ENCODE measurements around the gene CMC2.
A peak's percentile ranks its signal among the peaks of the same experiment; 100 is the strongest.

Gene CMC2

GRCh38 chr16:80976946-80977345 is 29.7 kb downstream of the CMC2 start:
- no peak for DNase-seq

DNA sequence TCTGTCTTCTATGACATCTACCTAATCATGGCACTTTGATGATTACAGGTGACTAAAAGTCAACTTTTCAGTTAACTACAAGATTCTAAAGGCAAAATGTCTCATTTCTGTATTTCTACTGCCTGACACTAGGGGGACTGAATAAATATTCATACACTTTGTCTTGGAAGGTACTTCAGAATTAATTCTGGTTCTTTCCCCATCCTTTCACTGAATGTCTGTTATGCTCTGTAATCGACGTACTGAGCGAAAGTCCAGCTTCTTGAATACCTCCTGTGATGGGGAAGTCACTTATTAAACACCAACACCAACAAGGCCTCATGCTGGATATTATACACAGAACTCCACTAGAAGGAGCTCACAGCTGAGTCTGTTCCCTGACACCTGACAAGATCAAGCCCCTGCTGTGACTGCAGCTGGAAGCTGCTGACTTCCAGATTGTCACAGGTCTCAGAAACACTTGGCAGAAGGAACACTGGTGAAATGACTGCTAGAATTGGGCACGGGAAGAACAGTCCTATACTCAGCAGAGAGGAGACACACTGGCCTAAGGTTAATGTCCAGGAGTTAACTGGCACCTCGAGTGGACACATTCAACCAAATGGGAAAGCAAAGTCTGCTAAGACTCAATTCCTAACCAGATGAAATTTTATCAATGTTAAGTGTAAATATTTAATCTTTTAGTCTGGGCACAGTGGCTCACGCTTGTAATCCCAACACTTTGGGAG is 31.9 kb downstream of the CMC2 start:
- DNase-seq: no peak

DNA sequence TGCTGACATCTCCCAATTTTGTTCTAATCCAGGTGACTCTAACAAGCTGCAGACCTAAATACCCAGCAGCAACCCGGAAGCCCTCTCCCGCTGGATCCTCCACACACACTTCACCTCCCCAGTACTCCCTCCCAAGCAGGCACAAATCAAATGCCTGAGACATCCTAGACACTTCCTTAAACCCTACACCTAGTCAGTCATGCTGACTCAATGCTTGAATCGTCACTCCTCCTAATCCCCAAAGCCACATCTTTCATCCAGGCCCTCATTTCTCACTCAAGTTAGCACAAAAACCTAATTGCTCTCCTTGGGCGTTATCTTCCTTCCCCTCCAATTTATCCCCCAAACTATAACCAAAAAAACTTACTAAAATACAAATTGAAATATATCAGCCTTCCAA is 32.7 kb downstream of the CMC2 start:
- DNase-seq: no peak

GRCh38 chr16:80972611-80973010 is 34.1 kb downstream of the CMC2 start:
- no peak for DNase-seq

DNA sequence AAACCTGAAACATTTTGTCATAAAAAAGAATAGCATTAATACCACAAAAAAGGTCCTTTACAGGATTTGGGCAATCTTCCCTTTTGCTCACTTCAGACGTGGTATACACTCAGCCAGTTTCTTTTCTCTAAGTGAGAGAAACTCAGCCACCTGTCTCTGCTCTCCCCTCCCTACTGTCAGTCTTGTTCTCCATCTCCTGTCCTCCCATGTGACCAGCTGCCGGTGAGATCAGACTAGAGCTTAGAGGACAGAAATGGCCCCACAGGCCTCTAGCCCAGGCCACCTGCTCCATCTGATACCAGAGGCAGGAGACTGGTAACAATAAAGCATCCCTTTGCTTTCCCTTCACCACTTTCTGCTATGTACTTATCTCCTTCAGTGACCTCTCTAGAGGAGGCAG is 34.9 kb downstream of the CMC2 start:
- no peak for DNase-seq

GRCh38 chr16:80969114-80969484 is 37.6 kb downstream of the CMC2 start:
- DNase-seq: no peak

- no peak for DNase-seq
Observed at GRCh38 chr16:80968386-80969113, 38.1 kb downstream of the CMC2 start.

- DNase-seq: no peak
Observed at GRCh38 chr16:80966617-80967016, 40.1 kb downstream of the CMC2 start.

DNA sequence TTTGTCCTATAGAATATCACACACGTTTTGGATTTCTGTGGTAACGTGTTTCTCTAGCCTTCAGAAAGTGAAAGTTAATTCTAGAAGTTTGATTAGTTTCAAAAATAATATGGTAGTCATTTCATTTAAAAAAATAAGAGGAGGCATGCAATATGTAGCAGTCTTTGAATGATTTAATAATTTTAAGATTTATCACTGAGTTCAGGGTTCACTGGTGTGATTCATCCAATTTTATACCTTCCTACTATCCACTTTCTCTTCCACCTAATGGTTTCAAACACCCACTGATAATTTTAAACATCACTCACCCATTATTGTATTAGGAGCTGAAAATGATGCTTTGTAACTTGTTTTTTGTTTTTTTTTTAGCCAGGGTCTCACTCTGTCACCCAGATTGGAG is 42.3 kb downstream of the CMC2 start:
- DNase-seq: no peak

GRCh38 chr16:80962879-80963278 is 43.8 kb downstream of the CMC2 start:
- DNase-seq: no peak

DNA sequence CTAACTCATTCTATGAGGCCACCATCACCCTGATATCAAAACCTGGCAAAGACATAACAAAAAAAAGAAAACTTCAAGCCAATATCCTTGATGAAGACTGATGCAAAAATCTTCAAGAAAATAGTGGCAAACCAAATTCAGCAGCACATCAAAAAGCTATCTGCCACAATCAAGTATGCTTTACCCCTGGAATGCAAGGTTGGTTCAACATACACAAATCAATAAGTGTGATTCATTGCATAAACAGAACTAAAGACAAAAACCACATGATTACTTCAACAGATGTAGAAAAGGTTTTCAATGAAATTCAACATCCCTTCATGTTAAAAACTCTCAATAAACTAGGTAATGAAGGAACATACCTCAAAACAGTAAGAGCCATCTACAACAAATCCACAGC is 48.4 kb downstream of the CMC2 start:
- DNase-seq: no peak

- DNase-seq: no peak
Observed at GRCh38 chr16:80954985-80955384, 51.7 kb downstream of the CMC2 start.

DNA sequence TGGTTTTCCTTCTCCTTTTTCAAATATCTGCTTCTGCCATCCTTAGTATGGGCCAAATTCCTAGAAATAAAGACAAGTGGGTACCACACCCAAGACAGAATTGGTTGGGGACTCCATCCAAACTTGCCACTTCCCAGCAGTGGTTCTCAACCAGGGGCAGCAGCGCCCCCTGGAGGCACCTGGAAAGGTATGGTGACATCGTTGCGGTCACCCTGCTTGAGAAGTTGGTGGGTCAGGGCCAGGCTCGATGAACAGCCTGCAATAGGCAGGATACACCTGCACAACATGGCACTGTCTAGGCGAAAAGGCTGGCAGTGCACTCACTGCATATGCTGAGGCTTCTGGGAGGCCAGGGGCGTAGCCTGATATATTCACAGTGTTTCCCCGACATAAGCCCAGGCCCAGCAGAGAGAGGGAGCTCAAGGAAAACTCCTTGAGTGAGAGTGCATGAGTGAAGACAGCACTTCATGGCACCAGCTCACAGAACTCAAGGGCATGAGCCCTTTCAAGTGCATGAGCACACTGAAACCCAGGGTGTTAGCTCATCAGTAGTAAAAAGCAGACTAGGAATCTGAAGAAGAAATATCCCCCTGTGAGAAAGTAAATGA is 57.7 kb downstream of the CMC2 start:
- peak in 28 of 56 donors; percentile 2 to 81 (median 32) for DNase-seq

DNA sequence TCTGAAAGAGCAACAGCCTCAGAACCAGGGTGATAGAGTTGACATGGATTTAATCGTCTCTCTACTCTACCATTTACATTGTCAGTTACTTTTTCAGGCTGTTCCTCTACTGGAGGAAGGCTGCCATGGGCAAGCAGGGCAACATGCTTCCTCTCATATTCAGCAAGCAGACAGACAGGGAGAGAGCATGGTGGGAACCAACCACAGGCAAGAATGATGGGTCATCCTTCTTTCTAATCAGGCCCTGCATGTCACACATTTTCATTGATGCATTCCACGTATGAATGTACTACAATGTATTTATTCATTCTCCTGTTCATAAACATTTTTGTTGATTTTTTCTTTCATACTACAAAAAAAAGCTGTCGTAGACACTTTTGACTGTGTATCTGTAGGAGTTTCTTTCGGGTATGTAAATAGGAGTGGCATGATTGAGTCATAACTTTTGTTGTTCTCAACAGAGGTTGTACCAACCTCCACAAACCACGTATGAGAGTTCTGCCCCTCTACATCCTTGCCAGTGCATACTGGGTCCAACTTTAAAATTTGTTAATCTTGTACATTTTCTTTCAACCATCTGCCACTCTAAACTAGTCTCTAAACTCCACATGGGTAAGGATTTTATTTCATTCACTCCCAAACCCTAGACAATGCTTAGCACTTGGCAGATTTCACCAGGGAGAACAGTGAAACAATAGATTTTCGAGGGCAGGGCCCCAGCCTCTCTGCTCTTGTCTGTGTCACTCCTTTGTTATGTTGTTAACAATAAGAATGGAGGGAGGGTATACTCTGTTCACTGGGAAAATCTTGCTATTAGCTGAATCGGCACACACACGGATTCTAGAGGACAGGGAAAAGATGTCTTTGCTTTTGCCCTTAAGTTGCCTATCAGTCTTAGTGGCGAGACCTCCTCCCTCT is 58.7 kb downstream of the CMC2 start:
- DNase-seq: peak in 18 of 56 donors; percentile 6 to 65 (median 23)

GRCh38 chr16:80947239-80947638 is 59.4 kb downstream of the CMC2 start:
- no peak for DNase-seq

DNA sequence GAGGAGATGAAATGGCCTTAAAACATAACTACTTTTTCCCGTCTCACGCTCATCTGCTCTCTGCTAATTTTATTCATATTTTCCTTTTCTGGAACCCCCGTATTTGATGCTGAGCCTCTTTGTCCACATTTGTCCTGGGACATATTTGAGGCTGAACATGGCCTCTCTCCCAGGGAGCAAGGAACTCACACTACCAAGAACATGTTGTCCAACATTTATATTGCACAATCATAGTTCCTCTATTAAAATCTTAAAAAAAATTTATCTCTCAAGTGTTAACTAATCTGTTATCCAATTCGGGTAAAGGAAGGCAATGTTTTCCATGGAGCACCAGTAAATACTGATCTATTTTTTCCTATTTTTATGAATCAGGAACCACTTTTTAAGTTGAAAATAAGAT is 60.2 kb downstream of the CMC2 start:
- DNase-seq: no peak

GRCh38 chr16:80940069-80940856 is 66.4 kb downstream of the CMC2 start:
- no peak for DNase-seq

- no peak for DNase-seq
Observed at GRCh38 chr16:80938879-80939260, 67.8 kb downstream of the CMC2 start.

DNA sequence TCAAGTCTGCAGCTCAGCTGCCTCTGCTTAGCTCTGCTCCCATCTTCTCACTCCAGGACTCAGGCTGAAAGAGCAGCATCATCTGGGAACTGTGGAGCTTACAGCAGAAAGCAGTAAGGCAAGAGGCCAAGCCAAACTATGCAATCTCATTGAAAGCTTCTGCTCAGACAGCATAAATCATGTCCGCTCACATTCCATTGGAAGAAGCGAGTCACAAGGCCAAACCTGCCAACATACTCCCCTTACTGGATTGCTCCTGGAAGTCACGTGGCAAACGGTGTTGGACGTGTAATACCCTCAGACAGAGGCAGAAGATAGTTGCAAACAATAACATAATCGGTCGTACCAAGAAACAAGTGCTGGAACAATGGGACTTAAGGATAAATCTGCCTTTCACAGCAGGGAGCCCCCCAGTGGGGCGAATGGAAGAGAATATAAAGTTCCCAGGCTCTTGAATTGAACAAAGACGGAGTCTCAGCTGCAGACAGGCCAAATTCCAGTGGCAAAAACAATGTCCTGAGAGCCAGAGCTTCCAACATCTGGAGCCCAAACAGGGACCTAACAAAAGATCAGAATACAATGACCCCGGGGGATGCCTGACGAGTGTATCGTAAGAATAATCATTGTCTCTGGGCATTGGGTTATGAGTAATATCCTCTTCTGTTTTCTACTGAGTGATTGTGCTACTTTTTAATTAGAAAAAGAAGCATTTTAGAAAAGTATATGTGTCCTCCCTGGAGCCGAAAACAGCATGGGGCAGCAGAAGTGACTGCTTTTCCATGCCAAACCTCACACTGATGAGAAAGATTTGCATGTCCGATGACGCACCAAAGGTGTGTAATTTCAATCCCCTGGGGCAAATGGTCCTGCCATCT is 68.4 kb downstream of the CMC2 start:
- peak in 1 of 56 donors; percentile 30 for DNase-seq

DNA sequence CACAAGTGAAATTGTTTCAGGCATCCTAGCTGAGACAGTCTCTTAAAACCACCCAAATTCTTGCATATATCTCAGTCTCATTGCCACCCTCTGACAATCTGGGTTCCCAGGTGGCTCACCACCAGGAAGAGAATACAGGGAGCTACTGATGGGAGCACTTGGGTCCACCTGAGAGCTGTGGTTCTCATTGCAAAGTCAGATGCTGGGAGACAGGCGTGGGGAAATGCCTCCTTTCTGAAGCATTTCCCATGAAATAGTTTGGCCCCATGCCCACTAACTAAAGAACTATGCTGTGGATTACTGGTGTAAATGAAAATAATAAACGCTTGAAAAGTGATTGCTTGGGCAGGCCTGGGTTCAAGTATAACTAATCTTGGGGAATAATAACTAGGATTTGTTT is 70.3 kb downstream of the CMC2 start:
- no peak for DNase-seq

All from amygdala (tissue), 56 donors.